HepG2 (cell line): ENCODE results near the gene ALDH7A1. TPM values are rescaled to one million over a fixed set of nuclear protein-coding genes. Genes with fewer than 3 reads are reported as not detected.

ENCODE experiments used
- CBX1 ChIP-seq: IDR thresholded peaks from one replicate; pipeline ENCODE4 v1.6.1; 2016; ENCODE audit warnings: antibody characterized with exemption, low read depth
- CC2D1A ChIP-seq: sonication (generic); formaldehyde crosslinking; IDR thresholded peaks from 2 replicates; pipeline ENCODE4 v1.8.1; 2023; ENCODE audit warnings: mild to moderate bottlenecking, missing genetic modification reagents
- DRAP1 ChIP-seq: IDR thresholded peaks from 2 replicates; pipeline ENCODE4 v1.6.1; 2016; ENCODE audit warnings: missing genetic modification reagents, missing compliant biosample characterization
- ETV5 ChIP-seq: IDR thresholded peaks from 2 replicates; pipeline ENCODE4 v1.6.1; 2018; ENCODE audit warnings: missing biosample characterization, missing genetic modification reagents, inconsistent platforms, borderline replicate concordance
- MAF1 ChIP-seq: sonication (generic); formaldehyde crosslinking; IDR thresholded peaks from 2 replicates; pipeline ENCODE4 v1.5.0; 2020; ENCODE audit warnings: missing genetic modification reagents, borderline replicate concordance
- NFATC3 ChIP-seq: sonication (generic); formaldehyde crosslinking; IDR thresholded peaks from 2 replicates; pipeline ENCODE4 v1.5.1; 2020; ENCODE audit warnings: mild to moderate bottlenecking, missing genetic modification reagents
- SCMH1 ChIP-seq: sonication (generic); formaldehyde crosslinking; IDR thresholded peaks from 2 replicates; pipeline ENCODE4 v1.9.0; 2021; ENCODE audit warnings: missing genetic modification reagents, mild to moderate bottlenecking, borderline replicate concordance
- ZFAT ChIP-seq: sonication (generic); formaldehyde crosslinking; conservative IDR thresholded peaks from 2 replicates; pipeline ENCODE4 v1.8.1; 2023; ENCODE audit warnings: missing genetic modification reagents, inconsistent platforms
- ZFP1 ChIP-seq: IDR thresholded peaks from 2 replicates; pipeline ENCODE4 v1.6.1; 2016
- ZFP36L2 ChIP-seq: sonication (generic); formaldehyde crosslinking; IDR thresholded peaks from 2 replicates; pipeline ENCODE4 v1.4.0; 2020; ENCODE audit warnings: missing genetic modification reagents
- ZNF331 ChIP-seq: sonication (generic); formaldehyde crosslinking; IDR thresholded peaks from 2 replicates; pipeline ENCODE4 v1.4.0; 2020; ENCODE audit warnings: missing genetic modification reagents
- ZNF367 ChIP-seq: sonication (generic); formaldehyde crosslinking; IDR thresholded peaks from 2 replicates; pipeline ENCODE4 v1.4.0; 2020; ENCODE audit warnings: missing genetic modification reagents, borderline replicate concordance
- ZNF407 ChIP-seq: sonication (generic); formaldehyde crosslinking; IDR thresholded peaks from one replicate; pipeline ENCODE4 v1.5.1; 2020; ENCODE audit warnings: mild to moderate bottlenecking, missing genetic modification reagents; ENCODE audit errors: not compliant biosample characterization
- ZNF780A ChIP-seq: sonication (generic); formaldehyde crosslinking; IDR thresholded peaks from 2 replicates; pipeline ENCODE4 v1.8.0; 2022; ENCODE audit warnings: mild to moderate bottlenecking, missing genetic modification reagents, moderate library complexity
- ZNF841 ChIP-seq: sonication (generic); formaldehyde crosslinking; IDR thresholded peaks from 2 replicates; pipeline ENCODE4 v1.8.1; 2023; ENCODE audit warnings: missing genetic modification reagents, borderline replicate concordance
- polyA plus RNA-seq, 8 experiments: library from polyadenylated mRNA; depleted of rRNA in 3 of 8; stranded (reverse) in 7 of 8; unstranded in 1 of 8; fragments of >200 nt; fragmentation: Illumina TruSeq in 4 of 8; extraction: Trizol in 4 of 8; gene quantifications; 2 replicates each; pipeline versions ENCODE4 v1.2.1 to v1.2.3, GENCODE V29; 2011 to 2016; ENCODE audit warnings: low read depth in 4 of 8, missing spikeins in 1 of 8, mixed read lengths in 1 of 8; ENCODE audit not compliant: insufficient read depth in 1 of 8
- total RNA-seq, 5 experiments: library from RNA; depleted of rRNA; stranded (reverse); fragments of >200 nt; fragmentation: Illumina TruSeq; extraction: Trizol; gene quantifications; 2 replicates each; pipeline ENCODE4 v1.2.3, GENCODE V29; 2016; ENCODE audit warnings: low read depth in 1 of 5
- TF ChIP-seq, protein P1 (sequence below): sonication (generic); formaldehyde crosslinking; IDR thresholded peaks from 2 replicates; pipeline ENCODE4 v1.4.0; 2020; ENCODE audit warnings: mild to moderate bottlenecking, missing genetic modification reagents
- TF ChIP-seq, protein P2 (sequence below): sonication (generic); formaldehyde crosslinking; IDR thresholded peaks from 2 replicates; pipeline ENCODE4 v1.4.0; 2020; ENCODE audit warnings: missing genetic modification reagents, borderline replicate concordance

Gene ALDH7A1
- total and polyA plus RNA-seq, 2 of the 13 experiments (the other 11 are each of a cell fraction or from before 2014, with no cell fraction given): 69.0 to 100 TPM

DNA sequence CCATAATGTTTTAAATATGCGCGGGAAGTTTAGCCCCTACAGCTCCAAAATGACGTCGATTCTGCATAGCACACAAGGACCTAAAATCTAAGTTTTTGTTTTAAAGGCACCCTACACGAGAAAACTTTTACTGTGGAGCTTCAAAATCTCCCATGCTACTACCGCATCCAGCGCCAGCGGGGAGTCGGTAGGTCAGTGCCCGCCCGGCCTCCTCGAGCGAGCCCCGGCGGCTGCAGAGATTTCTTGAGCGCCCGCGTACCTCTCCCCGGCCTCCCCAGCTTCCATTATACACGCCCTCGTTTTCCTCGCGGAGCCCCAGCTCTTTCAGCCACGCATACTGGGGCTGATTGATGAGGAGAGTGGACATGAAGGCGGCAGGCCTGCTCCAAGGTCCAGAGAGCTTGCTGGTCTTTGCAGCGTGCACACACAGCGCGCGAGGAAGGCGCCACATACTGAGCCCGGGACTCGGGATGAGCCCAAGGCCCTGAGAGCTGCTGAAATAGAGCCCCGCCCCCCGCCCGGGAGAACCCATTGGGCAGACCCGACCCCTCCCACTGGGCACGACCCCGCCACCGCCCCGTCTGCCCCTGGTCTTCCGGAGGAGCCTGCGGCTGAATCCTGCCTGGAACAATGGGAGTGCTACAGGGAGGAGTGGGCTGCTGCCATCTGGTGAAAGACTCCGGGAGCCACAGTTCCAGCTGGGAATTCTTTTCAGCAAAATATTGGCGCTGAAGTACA is at the start of gene ALDH7A1 (continued):
- TF ChIP-seq ZFP1 (CRISPR knock-in tag) (peak; percentile 52; the same call in 1 of the 2 replicates), CBX1 (peak; percentile 61), ZNF780A (CRISPR knock-in tag) (no peak), ZNF367 (CRISPR knock-in tag) (peak; percentile 75; the same call in 1 of the 2 replicates), ZNF331 (CRISPR knock-in tag) (peak; percentile 82), SCMH1 (CRISPR knock-in tag) (no peak), ZNF407 (CRISPR knock-in tag) (no peak), DRAP1 (CRISPR knock-in tag) (peak; percentile 96), ZFAT (no peak), ZNF841 (CRISPR knock-in tag) (no peak; the same call in 1 of the 2 replicates), NFATC3 (CRISPR knock-in tag) (no peak), ZFP36L2 (no peak), MAF1 (peak; percentile 82; the same call in 1 of the 2 replicates), ETV5 (CRISPR knock-in tag) (peak; percentile 77), CC2D1A (CRISPR knock-in tag) (no peak)
- TF ChIP-seq, protein P1, sequence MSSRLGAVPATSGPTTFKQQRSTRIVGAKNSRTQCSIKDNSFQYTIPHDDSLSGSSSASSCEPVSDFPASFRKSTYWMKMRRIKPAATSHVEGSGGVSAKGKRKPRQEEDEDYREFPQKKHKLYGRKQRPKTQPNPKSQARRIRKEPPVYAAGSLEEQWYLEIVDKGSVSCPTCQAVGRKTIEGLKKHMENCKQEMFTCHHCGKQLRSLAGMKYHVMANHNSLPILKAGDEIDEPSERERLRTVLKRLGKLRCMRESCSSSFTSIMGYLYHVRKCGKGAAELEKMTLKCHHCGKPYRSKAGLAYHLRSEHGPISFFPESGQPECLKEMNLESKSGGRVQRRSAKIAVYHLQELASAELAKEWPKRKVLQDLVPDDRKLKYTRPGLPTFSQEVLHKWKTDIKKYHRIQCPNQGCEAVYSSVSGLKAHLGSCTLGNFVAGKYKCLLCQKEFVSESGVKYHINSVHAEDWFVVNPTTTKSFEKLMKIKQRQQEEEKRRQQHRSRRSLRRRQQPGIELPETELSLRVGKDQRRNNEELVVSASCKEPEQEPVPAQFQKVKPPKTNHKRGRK (CRISPR knock-in tag): no peak
- TF ChIP-seq, protein P2, sequence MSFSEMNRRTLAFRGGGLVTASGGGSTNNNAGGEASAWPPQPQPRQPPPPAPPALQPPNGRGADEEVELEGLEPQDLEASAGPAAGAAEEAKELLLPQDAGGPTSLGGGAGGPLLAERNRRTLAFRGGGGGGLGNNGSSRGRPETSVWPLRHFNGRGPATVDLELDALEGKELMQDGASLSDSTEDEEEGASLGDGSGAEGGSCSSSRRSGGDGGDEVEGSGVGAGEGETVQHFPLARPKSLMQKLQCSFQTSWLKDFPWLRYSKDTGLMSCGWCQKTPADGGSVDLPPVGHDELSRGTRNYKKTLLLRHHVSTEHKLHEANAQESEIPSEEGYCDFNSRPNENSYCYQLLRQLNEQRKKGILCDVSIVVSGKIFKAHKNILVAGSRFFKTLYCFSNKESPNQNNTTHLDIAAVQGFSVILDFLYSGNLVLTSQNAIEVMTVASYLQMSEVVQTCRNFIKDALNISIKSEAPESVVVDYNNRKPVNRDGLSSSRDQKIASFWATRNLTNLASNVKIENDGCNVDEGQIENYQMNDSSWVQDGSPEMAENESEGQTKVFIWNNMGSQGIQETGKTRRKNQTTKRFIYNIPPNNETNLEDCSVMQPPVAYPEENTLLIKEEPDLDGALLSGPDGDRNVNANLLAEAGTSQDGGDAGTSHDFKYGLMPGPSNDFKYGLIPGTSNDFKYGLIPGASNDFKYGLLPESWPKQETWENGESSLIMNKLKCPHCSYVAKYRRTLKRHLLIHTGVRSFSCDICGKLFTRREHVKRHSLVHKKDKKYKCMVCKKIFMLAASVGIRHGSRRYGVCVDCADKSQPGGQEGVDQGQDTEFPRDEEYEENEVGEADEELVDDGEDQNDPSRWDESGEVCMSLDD (CRISPR knock-in tag): peak; percentile 55; the same call in 1 of the 2 replicates
